Lower leg skin (tissue), 4 donors: Measurements from ENCODE around the gene DPP10. TPM values are rescaled to one million over a fixed set of nuclear protein-coding genes. Genes with fewer than 3 reads are reported as not detected.

ENCODE experiments used
- DNase-seq, 2 donors: peaks; one replicate each; pipeline ENCODE4 v3.0.0-alpha.2; 2019; ENCODE audit warnings: low spot score in 2 of 2
- H3K4me3 ChIP-seq: fragments of 200-600 bp; sonication (generic); 2 replicates; pipeline ENCODE4 v1.5.1; 2017; ENCODE audit warnings: mild to moderate bottlenecking, low read depth; ENCODE audit not compliant: poor library complexity, severe bottlenecking
- POLR2A ChIP-seq, 2 donors: fragments of 450-650 bp; IDR thresholded peaks; one replicate each; pipeline ENCODE4 v1.6.1; 2016 to 2017; ENCODE audit warnings: antibody characterized with exemption in 2 of 2, mild to moderate bottlenecking in 1 of 2, moderate library complexity in 1 of 2
- WGBS, 2 donors: methylation state at CpG; one replicate each; pipeline ENCODE4 v1.1.5; 2018; 5-methylcytosine and 5-hydroxymethylcytosine counted together
- intact Hi-C: fragments of 100-400 bp; cut with DNase I; formaldehyde crosslinking; loops from one replicate; pipeline ENCODE4 v1.15.0; 2023; ENCODE audit warnings: low total_unique reads
- total RNA-seq, 4 donors: library from RNA; depleted of rRNA; stranded (reverse); fragments of >200 nt; gene quantifications; one replicate each; pipeline ENCODE4 v1.1.0, GENCODE V29; 2016
- TF ChIP-seq, protein P1 (sequence below), 3 donors: fragments of 450-650 bp; IDR thresholded peaks; one replicate each; pipeline ENCODE4 v1.5.1; 2016; ENCODE audit warnings: antibody characterized with exemption in 3 of 3, mild to moderate bottlenecking in 3 of 3, moderate library complexity in 2 of 3

The DPP10 gene
- total RNA-seq, 4 donors from 2014 or later = 1.1 TPM; not detected in 3

DNA sequence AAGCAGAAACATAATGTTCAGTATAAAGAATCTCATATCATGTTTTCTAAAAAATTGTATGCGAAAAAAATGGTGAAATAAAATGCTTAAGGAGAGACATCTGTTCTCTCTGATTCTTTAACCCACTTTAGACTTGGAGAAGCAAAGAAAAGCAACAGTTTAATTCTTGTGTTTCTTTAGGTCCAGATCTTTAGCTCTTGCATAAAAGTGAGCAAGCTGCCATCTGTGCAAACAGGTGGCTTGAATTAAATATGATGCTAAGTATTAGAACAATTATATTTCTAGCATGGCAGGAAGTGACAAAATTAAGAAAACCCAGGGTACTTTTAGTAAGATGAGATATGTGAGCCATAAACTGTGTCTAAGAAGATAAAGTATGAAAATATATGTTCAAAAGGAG is 1038.3 kb downstream of the DPP10 start:
- DNase-seq = no peak
- WGBS, 2 donors = 32 to 36% methylated on average over 1 of the region's 1 CpG
- H3K4me3 ChIP-seq = no peak overlapping the region
- no peak for TF ChIP-seq POLR2A (IDR thresholded peaks at IDR 0.05)
- TF ChIP-seq, protein P1, sequence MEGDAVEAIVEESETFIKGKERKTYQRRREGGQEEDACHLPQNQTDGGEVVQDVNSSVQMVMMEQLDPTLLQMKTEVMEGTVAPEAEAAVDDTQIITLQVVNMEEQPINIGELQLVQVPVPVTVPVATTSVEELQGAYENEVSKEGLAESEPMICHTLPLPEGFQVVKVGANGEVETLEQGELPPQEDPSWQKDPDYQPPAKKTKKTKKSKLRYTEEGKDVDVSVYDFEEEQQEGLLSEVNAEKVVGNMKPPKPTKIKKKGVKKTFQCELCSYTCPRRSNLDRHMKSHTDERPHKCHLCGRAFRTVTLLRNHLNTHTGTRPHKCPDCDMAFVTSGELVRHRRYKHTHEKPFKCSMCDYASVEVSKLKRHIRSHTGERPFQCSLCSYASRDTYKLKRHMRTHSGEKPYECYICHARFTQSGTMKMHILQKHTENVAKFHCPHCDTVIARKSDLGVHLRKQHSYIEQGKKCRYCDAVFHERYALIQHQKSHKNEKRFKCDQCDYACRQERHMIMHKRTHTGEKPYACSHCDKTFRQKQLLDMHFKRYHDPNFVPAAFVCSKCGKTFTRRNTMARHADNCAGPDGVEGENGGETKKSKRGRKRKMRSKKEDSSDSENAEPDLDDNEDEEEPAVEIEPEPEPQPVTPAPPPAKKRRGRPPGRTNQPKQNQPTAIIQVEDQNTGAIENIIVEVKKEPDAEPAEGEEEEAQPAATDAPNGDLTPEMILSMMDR (IDR thresholded peaks at IDR 0.05) = no peak
- intact Hi-C loops = no loop called here

DNA sequence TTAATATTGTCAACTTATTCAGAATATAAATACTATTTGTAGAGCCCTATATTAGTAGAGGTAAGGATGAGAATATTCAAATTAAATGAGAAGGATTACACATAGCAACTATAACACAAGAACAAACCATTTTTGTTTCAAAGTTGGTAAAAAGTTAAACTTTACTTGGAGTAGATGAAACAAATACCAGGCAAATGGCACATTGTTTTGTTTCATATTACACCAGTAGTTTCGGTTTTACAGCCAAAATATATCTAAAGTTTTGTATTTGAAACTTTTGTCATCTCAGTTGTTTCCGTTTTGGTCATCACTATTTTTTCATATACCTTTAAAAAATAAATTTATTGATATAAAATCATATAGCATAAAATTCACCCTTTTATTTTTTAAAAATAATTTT is 1039.4 kb downstream of the DPP10 start:
- DNase-seq = no peak
- no peak overlapping the region for H3K4me3 ChIP-seq
- 78 to 83% methylated on average over 2 of the region's 2 CpGs for WGBS, 2 donors
- TF ChIP-seq, protein P1 (IDR thresholded peaks at IDR 0.05) = no peak
- TF ChIP-seq POLR2A (IDR thresholded peaks at IDR 0.05) = no peak
- intact Hi-C loops = no loop called here

DNA sequence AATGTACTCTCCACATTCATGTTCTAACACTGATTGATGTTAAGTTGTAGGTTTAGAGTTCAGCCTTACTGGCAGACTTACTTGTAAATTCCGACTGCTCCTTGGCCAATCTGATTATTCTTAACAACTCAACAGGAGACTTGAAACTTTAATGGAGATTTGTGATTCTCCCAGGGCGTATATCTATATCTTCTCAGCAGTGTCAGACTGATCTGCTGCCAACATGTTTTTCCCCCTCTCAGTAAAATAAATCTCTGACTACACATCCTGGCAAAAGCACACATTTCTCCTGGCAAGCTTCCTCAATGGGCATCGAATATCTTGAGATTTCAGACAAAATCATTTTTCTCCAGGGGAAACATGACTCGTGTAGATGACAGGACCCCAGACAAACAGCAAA is 1041.2 kb downstream of the DPP10 start:
- no peak for TF ChIP-seq POLR2A (IDR thresholded peaks at IDR 0.05)
- TF ChIP-seq, protein P1 (IDR thresholded peaks at IDR 0.05) = no peak
- DNase-seq = no peak
- no peak overlapping the region for H3K4me3 ChIP-seq
- intact Hi-C loops = no loop called here
- WGBS, 2 donors = 27 to 30% methylated on average over 4 of the region's 4 CpGs

DNA sequence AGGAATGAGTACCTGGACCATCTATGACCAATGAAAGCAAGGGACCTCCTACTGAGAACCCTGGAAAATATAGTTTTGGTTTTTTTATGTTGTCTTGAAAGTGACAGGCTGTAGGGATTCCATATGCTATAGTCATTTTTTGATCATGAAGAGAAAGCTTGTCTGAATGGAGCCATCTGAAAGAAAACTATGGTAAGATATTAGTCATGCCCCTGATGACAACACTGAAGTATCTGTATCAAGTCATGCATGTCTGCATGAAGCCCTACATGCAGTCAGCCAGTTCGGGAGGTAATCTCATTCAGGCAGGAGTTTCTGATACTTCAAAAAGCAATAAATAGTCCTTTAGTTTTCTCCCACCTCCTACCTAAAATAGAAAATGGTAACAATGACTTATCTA is 1042.0 kb downstream of the DPP10 start:
- H3K4me3 ChIP-seq = no peak overlapping the region
- DNase-seq = no peak
- WGBS, 2 donors = 33 to 54% methylated on average over 1 of the region's 1 CpG
- TF ChIP-seq, protein P1 (IDR thresholded peaks at IDR 0.05) = no peak
- TF ChIP-seq POLR2A (IDR thresholded peaks at IDR 0.05) = no peak
- intact Hi-C loops = no loop called here

DNA sequence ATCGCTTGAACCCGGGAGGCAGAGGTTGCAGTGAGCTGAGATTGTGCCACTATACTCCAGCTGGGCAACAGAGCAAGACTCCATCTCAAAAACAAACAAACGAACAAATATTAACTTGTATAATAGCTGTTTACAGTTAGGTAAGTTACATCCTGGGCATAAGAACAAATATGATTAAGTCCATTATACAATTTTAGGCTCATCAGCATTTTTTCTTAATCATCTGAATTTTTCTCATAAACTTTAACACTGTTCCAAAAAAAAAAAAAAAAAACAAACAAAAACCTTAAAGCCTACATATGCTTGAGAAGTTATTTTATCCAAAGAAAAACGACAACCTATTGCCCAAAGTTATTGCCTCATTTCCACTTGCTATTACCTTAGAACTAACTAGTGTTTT is 1042.5 kb downstream of the DPP10 start:
- 82 to 85% methylated on average over 4 of the region's 4 CpGs for WGBS, 2 donors
- intact Hi-C loops = no loop called here
- TF ChIP-seq POLR2A (IDR thresholded peaks at IDR 0.05) = no peak
- TF ChIP-seq, protein P1 (IDR thresholded peaks at IDR 0.05) = no peak
- H3K4me3 ChIP-seq = no peak overlapping the region
- no peak for DNase-seq

DNA sequence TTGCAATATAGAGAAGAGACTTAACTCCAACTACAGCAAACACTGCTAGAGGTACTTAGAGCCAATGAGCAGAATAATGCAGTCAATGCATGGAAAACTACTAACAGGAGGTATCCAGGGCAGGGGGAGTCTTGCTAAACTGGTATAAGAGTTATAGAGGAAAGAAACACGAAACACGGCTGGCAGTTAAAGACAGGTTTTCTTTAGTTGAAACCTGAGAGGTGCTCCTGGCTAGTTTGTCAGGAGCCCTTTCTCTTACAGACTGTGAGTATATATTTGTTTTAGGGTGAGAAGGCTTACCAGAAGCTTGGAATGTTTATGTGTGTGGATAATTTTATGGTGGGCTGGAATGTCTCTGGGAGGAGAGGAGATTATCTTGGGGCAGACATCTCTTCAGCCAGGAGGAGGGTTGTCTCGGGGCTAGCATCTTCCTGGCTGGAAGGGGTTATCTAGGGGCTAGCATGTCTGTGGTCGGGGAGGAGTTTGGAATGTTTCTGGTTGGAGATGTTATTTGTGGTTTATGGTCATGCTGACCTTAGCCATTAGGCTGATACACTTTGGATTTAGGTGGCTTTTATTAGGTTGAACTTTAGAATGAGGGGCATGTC is 1048.8 kb downstream of the DPP10 start:
- no peak for TF ChIP-seq POLR2A (IDR thresholded peaks at IDR 0.05)
- 48 to 61% methylated on average over 4 of the region's 4 CpGs for WGBS, 2 donors
- DNase-seq = no peak
- intact Hi-C loops = no loop called here
- H3K4me3 ChIP-seq = no peak overlapping the region
